Measurements from ENCODE around the gene TTC17.
"Not testable (repeated sequence)": the region's sequence is repeated elsewhere in the genome, so short reads cannot be mapped to it uniquely, and the experiment has no call there.

Gene TTC17

GRCh38 chr11:43393765-43394355 lies 35.1 kb downstream of the TTC17 start:
- DNase-seq, result no peak

GRCh38 chr11:43396617-43397016 lies 37.9 kb downstream of the TTC17 start:
- no peak for DNase-seq

GRCh38 chr11:43397251-43397650 lies 38.5 kb downstream of the TTC17 start:
- DNase-seq, result no peak

GRCh38 chr11:43399983-43400630 lies 41.4 kb downstream of the TTC17 start:
- no peak for DNase-seq

DNA sequence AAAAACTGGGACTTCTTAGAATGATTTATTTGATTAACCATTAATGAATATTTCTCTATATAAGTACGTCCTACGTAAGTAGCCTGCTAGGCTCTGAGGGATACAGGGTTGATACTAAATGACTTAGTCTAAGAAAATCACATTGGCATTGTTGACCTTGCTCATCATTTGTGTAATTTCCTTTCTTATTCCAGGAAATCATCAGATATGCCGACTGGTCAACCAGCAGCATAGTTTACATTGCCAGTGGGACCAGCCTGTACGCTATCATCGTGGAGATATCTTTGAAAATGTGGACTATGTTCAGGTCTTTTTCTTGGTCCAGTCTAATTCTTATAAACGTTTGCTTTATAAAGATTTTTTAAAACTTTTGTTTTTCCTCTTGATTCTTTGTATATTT lies 42.5 kb downstream of the TTC17 start:
- no peak for DNase-seq

DNA sequence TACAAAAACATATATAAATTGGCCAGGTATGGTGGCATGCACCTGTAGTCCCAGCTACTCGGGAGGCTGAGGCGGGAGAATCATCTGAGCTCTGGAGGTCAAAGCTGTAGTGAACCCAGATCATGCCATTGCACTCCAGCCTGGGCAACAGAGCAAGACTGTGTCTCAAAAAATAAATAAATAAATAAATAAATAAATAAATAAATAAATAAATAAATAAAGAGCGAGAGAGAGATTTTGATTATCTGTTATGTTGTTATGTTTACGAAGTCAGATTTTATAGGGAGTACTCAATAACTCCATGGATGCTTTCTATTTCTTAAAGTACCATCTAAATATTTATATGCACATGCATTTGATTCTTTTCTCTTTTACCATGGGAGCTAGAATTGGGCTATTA lies 43.1 kb downstream of the TTC17 start:
- DNase-seq, result not testable (repeated sequence)

DNA sequence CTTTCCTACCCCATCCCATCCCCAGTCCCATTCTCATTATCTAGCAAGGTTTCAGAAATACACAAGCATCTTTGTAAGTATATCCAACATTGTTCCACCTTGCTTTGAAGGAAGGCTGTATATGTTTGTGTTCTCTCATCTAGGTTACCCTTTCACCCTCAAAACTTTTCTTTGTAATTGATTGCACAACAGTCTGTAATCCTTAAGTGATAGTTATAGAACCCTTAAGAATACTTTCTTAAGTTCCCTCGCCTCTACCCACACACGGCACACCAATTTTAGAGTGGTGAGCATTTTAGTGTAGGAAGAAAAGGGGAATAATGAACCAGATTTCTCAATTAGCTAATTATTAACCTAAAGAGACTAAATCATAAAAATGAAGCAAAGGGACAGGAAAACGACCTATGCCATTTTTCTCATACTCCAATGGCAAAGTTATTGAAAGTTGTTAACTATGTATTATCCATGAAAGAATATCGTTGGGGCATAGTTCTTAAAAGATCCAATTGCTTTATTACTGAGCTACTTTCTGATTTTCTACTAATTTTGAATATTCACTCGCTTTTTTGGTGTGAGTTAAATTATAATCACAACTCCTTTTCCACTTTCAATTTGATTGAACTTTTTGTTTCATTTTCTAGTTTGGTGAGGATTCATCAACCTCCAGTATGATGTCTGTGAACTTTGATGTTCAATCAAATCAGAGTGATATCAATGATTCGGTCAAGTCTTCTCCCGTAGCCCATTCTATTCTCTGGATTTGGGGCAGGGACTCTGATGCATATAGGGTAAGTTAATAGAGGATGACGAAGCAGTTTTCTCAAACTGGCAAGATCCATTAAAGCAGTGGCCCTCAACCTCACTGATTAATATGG lies 44.9 kb downstream of the TTC17 start:
- no peak for DNase-seq

DNA sequence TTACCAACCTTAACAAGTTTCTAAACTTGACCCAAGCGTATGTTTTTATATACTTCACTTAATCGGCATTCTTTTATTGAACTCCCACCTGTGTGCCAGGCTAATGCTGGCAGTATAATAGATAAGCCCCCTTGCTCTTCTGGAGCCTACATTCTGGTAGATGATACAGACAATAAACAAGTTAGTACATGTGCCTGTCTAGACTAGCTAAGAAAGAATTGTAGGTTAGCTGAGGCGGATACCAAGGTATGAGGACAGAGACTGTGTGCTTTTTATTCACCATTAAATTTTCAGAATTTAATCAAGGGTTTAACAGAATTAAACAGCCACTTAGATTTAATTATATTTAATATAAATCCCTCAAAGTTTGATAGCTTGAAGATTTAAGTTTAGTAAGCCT lies 45.7 kb downstream of the TTC17 start:
- no peak for DNase-seq

DNA sequence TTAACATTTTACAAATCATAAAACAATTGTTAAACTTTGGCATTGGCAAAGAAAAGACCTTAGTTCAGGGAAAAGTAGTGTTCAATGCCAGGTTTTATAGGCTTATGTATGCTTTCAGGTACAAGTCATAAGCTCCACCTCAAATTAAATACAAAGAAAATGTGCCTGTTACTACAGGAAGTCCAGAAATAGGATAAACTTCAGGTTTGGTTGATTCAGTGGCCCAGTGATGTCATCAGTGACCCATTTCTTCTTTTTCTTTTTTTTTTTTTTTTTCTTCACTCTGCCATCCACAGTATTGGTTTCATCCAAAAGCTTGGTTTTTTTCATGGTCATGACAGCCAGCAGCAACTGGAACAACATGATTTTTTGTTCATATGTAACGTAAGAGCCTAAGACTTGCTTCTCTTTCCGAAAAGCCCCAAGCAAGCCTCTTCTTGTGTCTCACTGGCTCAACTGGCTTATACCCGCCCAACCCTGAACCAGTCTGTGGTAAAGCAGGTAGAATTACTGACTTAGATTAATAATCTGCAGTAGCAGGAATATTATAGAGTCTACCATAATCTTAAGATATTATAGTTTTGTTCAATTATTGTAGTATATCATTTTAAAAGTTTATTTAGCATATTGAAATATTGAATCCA lies 46.2 kb downstream of the TTC17 start:
- DNase-seq, result no peak

- DNase-seq, result no peak
Measured at GRCh38 chr11:43408277-43408676, 49.6 kb downstream of the TTC17 start.

DNA sequence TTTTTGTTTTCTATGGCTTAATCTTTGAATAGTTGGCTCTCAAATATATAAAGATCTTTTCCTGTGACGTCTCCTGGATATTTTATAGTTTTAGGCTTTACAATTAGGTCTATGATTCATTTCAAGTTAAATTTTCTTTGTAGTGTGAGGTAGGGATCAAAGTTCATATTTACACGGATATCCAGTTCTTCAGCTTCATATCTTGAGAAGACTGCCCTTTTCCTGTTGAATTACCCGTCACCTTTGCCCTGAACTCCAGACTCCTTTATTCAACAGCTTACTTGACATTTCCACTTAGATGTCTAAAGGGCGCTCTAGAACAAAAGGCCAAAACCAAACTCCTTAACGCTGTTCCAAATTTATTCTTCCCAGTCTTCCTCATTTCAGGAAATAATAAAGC lies 51.7 kb downstream of the TTC17 start:
- no peak for DNase-seq

GRCh38 chr11:43418197-43418596 lies 59.5 kb downstream of the TTC17 start:
- no peak for DNase-seq

- DNase-seq, result peak; percentile 36
Measured at GRCh38 chr11:43419460-43419859, 60.7 kb downstream of the TTC17 start.

GRCh38 chr11:43427971-43428370 lies 69.3 kb downstream of the TTC17 start:
- DNase-seq, result no peak

DNA sequence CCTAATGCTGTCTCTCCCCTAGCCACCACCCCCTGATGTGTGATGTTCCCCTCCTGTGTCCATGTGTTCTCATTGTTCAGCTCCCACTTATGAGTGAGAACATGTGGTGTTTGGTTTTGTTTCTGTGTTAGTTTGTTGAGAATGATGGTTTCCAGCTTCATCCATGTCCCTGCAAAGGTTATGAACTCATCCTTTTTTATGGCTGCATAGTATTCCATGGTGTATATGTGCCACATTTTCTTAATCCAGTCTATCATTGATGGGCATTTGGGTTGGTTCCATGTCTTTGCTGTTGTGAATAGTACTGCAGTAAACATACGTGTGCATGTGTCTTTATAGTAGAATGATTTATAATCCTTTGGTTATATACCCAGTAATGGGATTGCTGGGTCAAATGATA lies 72.2 kb downstream of the TTC17 start:
- DNase-seq, result not testable (repeated sequence)

GRCh38 chr11:43434893-43435292 lies 76.2 kb downstream of the TTC17 start:
- no peak for DNase-seq

- no peak for DNase-seq
Measured at GRCh38 chr11:43440486-43440885, 81.8 kb downstream of the TTC17 start.

GRCh38 chr11:43443811-43444210 lies 85.1 kb downstream of the TTC17 start:
- no peak for DNase-seq

GRCh38 chr11:43447151-43447550 lies 88.4 kb downstream of the TTC17 start:
- DNase-seq, result no peak

GRCh38 chr11:43458486-43458885 lies 99.8 kb downstream of the TTC17 start:
- DNase-seq, result no peak

- DNase-seq, result no peak
Measured at GRCh38 chr11:43459246-43459645, 100.5 kb downstream of the TTC17 start.

DNA sequence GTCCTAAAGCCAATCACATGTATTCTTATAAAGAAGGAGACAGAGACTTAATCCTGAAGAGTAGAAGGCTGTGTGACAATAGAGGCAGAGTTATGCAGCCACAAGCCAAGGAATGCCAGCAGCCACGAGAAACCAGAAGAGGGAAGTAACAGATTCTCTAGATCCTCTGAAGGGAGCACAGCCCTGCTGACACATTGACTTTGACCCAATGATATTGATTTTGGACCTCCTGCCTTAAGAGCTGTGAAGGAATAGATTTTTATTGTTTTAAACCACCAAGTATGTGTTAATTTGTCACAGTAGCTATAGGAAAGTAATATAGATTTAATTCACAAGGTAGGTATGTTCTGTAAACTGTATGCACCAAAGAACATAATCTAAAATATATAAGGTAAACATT lies 103.6 kb downstream of the TTC17 start:
- no peak for DNase-seq

GRCh38 chr11:43467958-43468357 lies 109.2 kb downstream of the TTC17 start:
- DNase-seq, result no peak

- DNase-seq, result not testable (repeated sequence)
Measured at GRCh38 chr11:43477491-43477890, 118.8 kb downstream of the TTC17 start.

Measured in NCI-H1105 (cell line).